Endothelial cell of umbilical vein (primary cell): ENCODE measurements around the gene CES4A. TPM values are rescaled to one million over a fixed set of nuclear protein-coding genes. Genes with fewer than 3 reads are reported as not detected.

Source experiments
- BruUV-seq: library from RNA; stranded (reverse); fragments of 400-500 nt; replicated peaks from 2 replicates; lab custom pipeline; 2021; lab: Mats Ljungman, UMichigan
- CTCF ChIA-PET: fragments of 300-600, 350-600 bp; sonication (Branson Sonifier 250); formaldehyde crosslinking; loops from one replicate; lab custom pipeline; 2021; ENCODE audit warnings: antibody characterized with exemption, inconsistent platforms; lab: Charles Lee
- POLR2A ChIA-PET: fragments of 300-600, 350-600 bp; sonication (Branson Sonifier 250); formaldehyde crosslinking; loops from one replicate; lab custom pipeline; 2021; ENCODE audit warnings: antibody characterized with exemption, inconsistent platforms; lab: Charles Lee
- DNase-seq: peaks from one replicate; pipeline ENCODE4 v3.0.0-alpha.2; 2011; ENCODE audit warnings: low read depth, low spot score
- FAIRE-seq: peaks from 2 replicates; lab custom pipeline; 2011; peaks lifted over from hg19 to GRCh38; lab: Jason Lieb, UNC
- H2AFZ ChIP-seq: 2 replicates; pipeline ENCODE4 v1.6.0; 2012; ENCODE audit warnings: low read depth, low read length, control low read depth, inconsistent platforms
- H3K27ac ChIP-seq: 2 replicates; pipeline ENCODE4 v1.5.1; 2011; ENCODE audit warnings: low read depth, mild to moderate bottlenecking, control low read depth, low read length, moderate library complexity; ENCODE audit not compliant: insufficient read depth
- H3K27me3 ChIP-seq, 2 experiments: 2 replicates each; pipeline versions ENCODE4 v1.6.0 to v1.6.1; 2011; ENCODE audit warnings: low read length in 2 of 2, mixed read lengths in 1 of 2; ENCODE audit not compliant: control insufficient read depth in 2 of 2, insufficient read depth in 2 of 2
- H3K36me3 ChIP-seq, 2 experiments: 2 replicates in 1 of 2; 3 replicates in 1 of 2; pipeline ENCODE4 v1.5.1; 2011; ENCODE audit warnings: low read length in 2 of 2, mild to moderate bottlenecking in 1 of 2, moderate library complexity in 1 of 2; ENCODE audit not compliant: control insufficient read depth in 2 of 2, insufficient read depth in 2 of 2; ENCODE audit errors: extremely low read depth in 1 of 2
- H3K4me1 ChIP-seq: 3 replicates; pipeline ENCODE4 v1.5.1; 2011; ENCODE audit warnings: mild to moderate bottlenecking, low read length; ENCODE audit not compliant: control insufficient read depth, insufficient read depth; ENCODE audit errors: extremely low read depth
- H3K4me2 ChIP-seq: 2 replicates; pipeline ENCODE4 v1.6.1; 2011; ENCODE audit warnings: low read length, control low read depth, mixed read lengths; ENCODE audit not compliant: insufficient read depth
- H3K4me3 ChIP-seq, 3 experiments: fragments of 200-600 bp in 1 of 3; sonication (generic), shearing (Covaris generic) in 1 of 3; replicated peaks in 1 of 3; 2 replicates each; pipeline ENCODE4 v1.5.1; 2011 to 2016; ENCODE audit warnings: control low read depth in 3 of 3, low read length in 3 of 3, mild to moderate bottlenecking in 2 of 3, inconsistent platforms in 1 of 3, low read depth in 1 of 3, moderate library complexity in 1 of 3; ENCODE audit not compliant: insufficient read depth in 1 of 3
- H3K79me2 ChIP-seq: 2 replicates; pipeline ENCODE4 v1.6.0; 2012; ENCODE audit warnings: low read length, inconsistent platforms; ENCODE audit not compliant: control insufficient read depth, insufficient read depth
- H3K9ac ChIP-seq: replicated peaks from 2 replicates; pipeline ENCODE3; 2011; ENCODE audit warnings: low read length, control low read depth; ENCODE audit not compliant: insufficient read depth; ENCODE audit errors: extremely low read depth
- H3K9me1 ChIP-seq: replicated peaks from 3 replicates; pipeline ENCODE4 v1.6.0; 2011; ENCODE audit warnings: mild to moderate bottlenecking, low read length; ENCODE audit not compliant: control insufficient read depth, insufficient read depth; ENCODE audit errors: extremely low read depth
- H3K9me3 ChIP-seq: replicated peaks from 2 replicates; pipeline ENCODE4 v1.5.1; 2012; ENCODE audit warnings: low read length, inconsistent platforms; ENCODE audit not compliant: control insufficient read depth, insufficient read depth
- H4K20me1 ChIP-seq: replicated peaks from 2 replicates; pipeline ENCODE3; 2011; ENCODE audit warnings: mild to moderate bottlenecking, low read length; ENCODE audit not compliant: control insufficient read depth, insufficient read depth; ENCODE audit errors: extremely low read depth
- FOS ChIP-seq: IDR thresholded peaks from 2 replicates; pipeline ENCODE4 v1.6.1; 2011; ENCODE audit warnings: mild to moderate bottlenecking, low read length, moderate library complexity, borderline replicate concordance; ENCODE audit not compliant: insufficient read depth
- GATA2 ChIP-seq: IDR thresholded peaks from 2 replicates; pipeline ENCODE4 v1.7.0; 2011; ENCODE audit warnings: low read depth, mild to moderate bottlenecking, moderate library complexity, mixed read lengths, low read length; ENCODE audit not compliant: insufficient read length, insufficient read depth
- MYC ChIP-seq: IDR thresholded peaks from one replicate; pipeline ENCODE4 v1.6.1; 2011; ENCODE audit warnings: mild to moderate bottlenecking, low read depth, low read length
- dilution Hi-C: fragments of 300-500 bp; cut with MboI; formaldehyde crosslinking; loops from one replicate; pipeline ENCODE4 v1.15.0; 2019; ENCODE audit warnings: low sequenced_read_pairs; ENCODE audit not compliant: extremely low pct_ligation_motif_present
- intact Hi-C: fragments of 100-400 bp; cut with micrococcal nuclease; formaldehyde crosslinking; loops from one replicate; pipeline ENCODE4 v1.10.0; 2022
- polyA plus RNA-seq, 4 experiments: library from polyadenylated mRNA; depleted of rRNA in 3 of 4; stranded (reverse) in 3 of 4; unstranded in 1 of 4; fragments of >200 nt; gene quantifications; 2 replicates each; pipeline versions ENCODE4 v1.2.1 to v1.2.3, GENCODE V29; 2011 to 2012; ENCODE audit warnings: missing spikeins in 1 of 4
- total RNA-seq: library from RNA; stranded (reverse); gene quantifications from 2 replicates; pipeline ENCODE4 v1.2.3, GENCODE V29; 2021
- TF ChIP-seq, protein P1 (sequence below), 2 donors: IDR thresholded peaks; 1 replicate in 1 of 2; 2 replicates in 1 of 2; pipeline ENCODE4 v1.5.1; 2011; ENCODE audit warnings: low read length in 2 of 2, mild to moderate bottlenecking in 2 of 2, moderate library complexity in 2 of 2, control low read depth in 1 of 2, inconsistent platforms in 1 of 2, low read depth in 1 of 2; ENCODE audit not compliant: insufficient read depth in 1 of 2; ENCODE audit errors: extremely low read depth in 1 of 2
- TF ChIP-seq, protein P2 (sequence below): IDR thresholded peaks from 2 replicates; pipeline ENCODE4 v1.6.1; 2011; ENCODE audit not compliant: insufficient read depth, insufficient read length

Gene CES4A
- total and polyA plus RNA-seq, 2 donors (not counting 3 experiments of a cell fraction or from before 2014, with no cell fraction given) = 5.4 to 13.3 TPM

DNA sequence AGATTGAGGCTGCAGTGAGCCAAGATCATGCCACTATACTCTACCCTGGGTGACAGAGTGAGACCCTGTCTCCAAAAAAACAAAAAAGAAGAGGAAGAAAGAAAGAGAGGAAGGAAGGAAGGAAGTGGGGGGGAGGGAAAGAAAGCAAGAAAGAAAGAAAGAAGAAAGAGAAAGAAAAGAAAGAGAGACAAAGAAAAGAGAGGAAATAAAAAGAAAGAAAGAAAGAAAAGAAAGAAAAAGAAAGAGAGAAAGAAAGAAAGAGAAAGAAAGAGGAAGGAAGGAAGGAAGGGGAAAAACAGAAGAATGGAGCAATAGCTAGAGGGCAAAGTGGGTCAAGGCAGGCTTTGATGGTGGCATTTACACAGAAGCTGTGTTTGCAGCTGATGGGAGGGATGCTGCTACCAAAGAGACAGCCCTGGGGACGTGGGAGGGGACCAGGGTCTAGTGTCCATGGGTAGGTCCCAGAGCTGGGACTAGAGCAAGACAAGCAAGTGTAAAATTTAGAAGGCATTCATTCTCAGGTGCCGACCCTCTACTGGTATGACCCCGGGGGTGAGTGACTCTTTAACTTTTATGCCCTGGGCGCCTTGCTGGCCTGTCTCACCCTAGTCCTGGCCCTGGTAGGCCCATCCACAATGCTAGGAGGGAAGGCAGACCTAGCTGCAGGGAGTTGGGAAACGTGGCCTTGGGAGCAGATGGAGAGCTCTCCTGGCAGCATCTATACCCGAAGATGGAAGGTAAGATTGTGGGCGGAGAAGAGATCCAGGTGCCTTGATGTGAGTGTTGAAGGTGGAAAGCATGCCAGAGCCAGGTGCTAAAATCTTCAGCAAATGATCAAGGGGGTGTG lies 29.3 kb upstream of the CES4A start:
- TF ChIP-seq, protein P1, sequence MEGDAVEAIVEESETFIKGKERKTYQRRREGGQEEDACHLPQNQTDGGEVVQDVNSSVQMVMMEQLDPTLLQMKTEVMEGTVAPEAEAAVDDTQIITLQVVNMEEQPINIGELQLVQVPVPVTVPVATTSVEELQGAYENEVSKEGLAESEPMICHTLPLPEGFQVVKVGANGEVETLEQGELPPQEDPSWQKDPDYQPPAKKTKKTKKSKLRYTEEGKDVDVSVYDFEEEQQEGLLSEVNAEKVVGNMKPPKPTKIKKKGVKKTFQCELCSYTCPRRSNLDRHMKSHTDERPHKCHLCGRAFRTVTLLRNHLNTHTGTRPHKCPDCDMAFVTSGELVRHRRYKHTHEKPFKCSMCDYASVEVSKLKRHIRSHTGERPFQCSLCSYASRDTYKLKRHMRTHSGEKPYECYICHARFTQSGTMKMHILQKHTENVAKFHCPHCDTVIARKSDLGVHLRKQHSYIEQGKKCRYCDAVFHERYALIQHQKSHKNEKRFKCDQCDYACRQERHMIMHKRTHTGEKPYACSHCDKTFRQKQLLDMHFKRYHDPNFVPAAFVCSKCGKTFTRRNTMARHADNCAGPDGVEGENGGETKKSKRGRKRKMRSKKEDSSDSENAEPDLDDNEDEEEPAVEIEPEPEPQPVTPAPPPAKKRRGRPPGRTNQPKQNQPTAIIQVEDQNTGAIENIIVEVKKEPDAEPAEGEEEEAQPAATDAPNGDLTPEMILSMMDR (IDR thresholded peaks at IDR 0.05; ENCODE audit: extremely low read depth in 1 of 2, insufficient read depth in 1 of 2, low read depth in 1 of 2, low read length in 2 of 2) = no peak
- TF ChIP-seq FOS = no peak
- TF ChIP-seq, protein P2, sequence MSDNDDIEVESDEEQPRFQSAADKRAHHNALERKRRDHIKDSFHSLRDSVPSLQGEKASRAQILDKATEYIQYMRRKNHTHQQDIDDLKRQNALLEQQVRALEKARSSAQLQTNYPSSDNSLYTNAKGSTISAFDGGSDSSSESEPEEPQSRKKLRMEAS = no peak
- TF ChIP-seq GATA2 = no peak
- TF ChIP-seq MYC = no peak
- no peaks in the 10 kb centered on the region for H3K9me1 ChIP-seq
- no peak for FAIRE-seq
- dilution Hi-C loops = no loop called here
- no peak overlapping the region for H3K4me2 ChIP-seq
- no peaks in the 10 kb centered on the region for H3K79me2 ChIP-seq
- no peak overlapping the region for H2AFZ ChIP-seq
- no peaks in the 10 kb centered on the region for H3K9me3 ChIP-seq
- BruUV-seq = no TSS peak
- H3K36me3 ChIP-seq = no peaks in the 10 kb centered on the region
- H3K4me3 ChIP-seq = no peak overlapping the region
- H4K20me1 ChIP-seq = no peaks in the 10 kb centered on the region
- H3K27ac ChIP-seq = no peak overlapping the region
- ChIA-PET CTCF (interaction anchor here (4.7 kb wide), 1 partner anchor 196 kb away, joined by 26 read pairs; no protein-coding TSS in a partner anchor), POLR2A (no interaction called here)
- peaks cover 1 to 2% of the 10 kb centered on the region in 2 experiments for H3K27me3 ChIP-seq
- DNase-seq = no peak
- intact Hi-C loops = loop anchor here (10.0 kb wide), 1 partner anchor 436 kb away; the partner anchor contains the start of gene TPPP3
- no peak overlapping the region for H3K9ac ChIP-seq
- no peaks in the 10 kb centered on the region for H3K4me1 ChIP-seq
